Hypothalamus (tissue), 51 donors: ENCODE data around the gene LY6G6C.

Source experiments
- DNase-seq, 51 donors: peaks; one replicate each; lab custom pipeline; 2025; lab: John Stamatoyannopoulos, UW

The LY6G6C gene, protein sequence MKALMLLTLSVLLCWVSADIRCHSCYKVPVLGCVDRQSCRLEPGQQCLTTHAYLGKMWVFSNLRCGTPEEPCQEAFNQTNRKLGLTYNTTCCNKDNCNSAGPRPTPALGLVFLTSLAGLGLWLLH

DNA sequence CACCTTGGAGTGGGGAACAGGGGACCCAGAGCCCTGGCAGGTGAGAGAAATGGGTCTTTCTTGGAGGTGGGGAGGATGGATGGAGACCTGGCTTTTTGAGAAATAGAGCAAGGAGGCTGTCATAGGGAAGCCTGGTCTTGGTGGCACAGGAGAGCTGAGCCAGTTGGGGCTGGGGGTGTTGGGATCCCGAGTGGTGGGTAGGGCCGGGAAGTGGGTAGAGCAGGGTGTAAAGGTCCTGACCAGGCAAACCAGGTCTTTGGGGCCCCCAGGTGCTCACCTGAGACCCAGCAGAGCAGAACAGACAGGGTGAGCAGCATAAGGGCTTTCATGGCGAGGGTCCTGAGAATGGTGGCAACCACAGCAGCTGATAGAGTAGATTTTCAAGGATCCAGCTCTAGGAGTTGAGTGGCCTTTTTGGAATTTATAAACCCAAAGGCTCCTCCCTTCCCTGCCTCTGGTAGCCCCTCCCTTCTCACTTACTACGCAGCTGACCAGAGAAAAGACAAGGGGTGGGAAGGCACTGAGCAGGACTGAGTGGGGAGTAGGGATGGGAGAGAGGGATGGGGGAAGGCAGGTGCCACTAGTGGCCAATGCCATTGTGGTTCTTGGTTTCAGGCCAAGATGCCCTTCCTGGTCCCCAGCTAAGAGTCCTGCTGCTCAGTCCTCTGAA lies at the start of gene LY6G6C:
Gene LY6G6C (minus strand): TSS at position 396 of the 670 bp plus-strand sequence. CDS start 67 bp downstream, at position 329.
- no peak for DNase-seq

DNA sequence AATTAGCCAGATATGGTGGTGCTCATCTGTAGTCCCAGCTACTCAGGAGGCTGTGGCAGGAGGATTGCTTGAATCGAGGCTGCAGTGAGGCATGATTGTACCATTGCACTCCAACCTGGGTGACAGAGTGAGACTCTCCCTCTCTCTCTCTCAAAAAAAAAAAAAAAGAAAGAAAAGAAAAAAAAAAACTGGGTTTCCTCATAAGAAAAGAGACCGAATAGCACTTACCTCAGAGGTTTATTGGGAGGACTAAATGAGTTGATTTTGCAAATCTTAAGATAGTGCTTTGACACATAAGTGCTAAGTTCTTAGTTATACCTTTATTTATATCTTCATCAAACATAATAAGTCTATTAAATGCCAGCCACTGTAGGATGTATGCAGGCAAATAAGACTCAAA lies 49.3 kb upstream of the LY6G6C start:
- no peak for DNase-seq

GRCh38 chr6:31769684-31770371 lies 48.3 kb upstream of the LY6G6C start:
- peak in 6 of 51 donors; percentile 4 to 29 (median 18) for DNase-seq

DNA sequence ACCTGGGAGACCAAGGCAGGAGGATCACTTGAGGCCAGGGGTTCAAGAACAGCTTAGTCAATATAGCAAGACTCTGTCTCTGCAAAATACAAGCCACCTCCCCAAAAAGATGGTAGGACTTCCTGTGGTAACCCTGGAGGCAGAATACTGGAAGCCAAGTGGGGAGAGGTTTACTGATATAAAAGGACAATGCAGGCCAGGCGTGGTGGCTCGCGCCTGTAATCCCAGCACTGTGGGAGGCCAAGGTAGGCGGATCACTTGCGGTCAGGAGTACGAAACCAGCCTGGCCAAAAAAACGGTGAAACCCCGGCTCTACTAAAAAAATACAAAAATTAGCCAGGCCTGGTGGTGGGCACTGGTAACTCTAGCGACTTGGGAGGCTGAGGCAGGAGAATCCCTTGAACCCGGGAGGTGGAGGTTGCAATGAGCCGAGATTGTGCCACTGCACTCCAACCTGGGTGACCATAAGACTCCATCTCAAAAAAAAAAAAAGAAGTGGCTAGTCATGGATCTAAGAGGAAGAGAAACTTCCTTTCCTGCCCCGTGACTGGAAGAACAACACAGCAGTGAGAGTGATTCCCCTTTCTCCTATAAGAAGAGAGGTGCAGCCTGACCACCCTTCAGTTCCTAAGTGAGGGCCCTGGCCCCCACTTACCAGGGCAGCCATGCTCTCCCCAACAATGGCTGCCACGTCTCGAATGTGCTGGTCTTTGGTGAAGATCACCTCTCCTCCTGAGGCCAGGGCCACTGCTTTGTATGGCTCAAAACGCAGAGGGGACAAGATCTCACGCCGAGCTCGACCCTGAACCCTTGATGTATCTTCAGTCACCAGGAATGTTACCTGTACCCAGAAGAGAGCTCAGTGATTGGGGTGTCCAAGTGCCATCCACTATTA lies 47.1 kb upstream of the LY6G6C start:
- DNase-seq = peak in 1 of 51 donors; percentile 8

GRCh38 chr6:31767096-31767645 lies 45.6 kb upstream of the LY6G6C start:
- DNase-seq = no peak

DNA sequence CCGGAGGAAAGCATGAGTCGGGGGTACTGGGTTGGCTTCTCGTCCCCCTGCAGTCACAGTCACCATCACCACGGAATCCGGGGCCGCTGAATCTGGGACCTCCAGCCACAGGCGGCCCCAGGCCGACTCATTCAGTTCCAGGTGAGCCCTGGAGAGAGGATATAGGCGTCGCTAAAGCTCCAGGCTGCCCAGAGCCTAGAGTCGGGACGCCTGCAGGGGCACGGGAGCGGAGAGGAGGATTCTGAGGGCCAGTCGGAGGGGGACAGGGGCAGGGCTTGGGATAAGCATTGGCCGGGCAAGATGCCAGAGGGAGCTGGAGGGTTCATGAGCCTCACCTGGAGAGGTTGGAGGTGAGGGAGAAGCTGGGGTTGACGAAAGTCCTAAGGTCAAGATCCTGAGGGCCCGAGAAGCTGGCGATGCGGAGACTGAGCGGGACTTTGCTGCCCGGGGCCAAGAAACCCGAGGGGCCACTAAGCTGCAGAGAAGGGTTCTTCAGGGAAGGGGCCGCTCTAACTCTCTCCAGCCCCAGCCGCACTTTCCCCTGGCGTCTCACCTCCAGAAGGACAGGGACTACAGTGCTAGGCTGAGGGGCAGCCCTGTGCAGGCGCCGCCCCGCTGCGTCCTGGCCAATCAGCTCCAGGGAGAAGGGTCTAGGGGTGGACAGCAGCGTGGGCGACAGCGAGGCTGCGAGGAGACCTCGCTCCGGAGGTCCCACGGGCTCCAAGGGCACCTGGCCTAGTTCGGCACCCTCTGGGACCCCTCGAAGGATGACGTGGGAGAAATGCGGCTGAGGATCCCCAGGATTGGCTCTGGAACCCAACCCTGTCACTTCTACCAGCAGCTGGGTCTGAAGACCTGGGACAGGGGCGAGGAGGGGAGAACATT lies 44.6 kb upstream of the LY6G6C start:
- peak in 1 of 51 donors; percentile 8 for DNase-seq

DNA sequence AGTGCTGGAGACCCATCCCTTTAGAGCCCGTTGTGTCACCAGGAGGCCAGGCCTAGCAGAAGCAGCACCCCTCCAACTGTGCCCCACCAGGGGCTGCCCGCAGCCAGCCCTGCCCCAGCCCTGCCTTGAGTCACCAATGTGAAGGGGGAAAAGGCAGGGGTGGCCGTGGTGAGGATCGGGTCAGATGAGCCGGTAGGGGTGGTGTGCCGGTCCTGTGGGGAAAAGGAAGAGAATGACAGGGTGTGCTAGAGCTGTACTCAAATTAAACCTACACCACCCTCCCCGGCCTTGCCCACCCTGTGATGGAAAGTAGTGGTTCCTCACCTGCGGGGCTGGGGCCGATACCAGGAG lies 44.0 kb upstream of the LY6G6C start:
- no peak for DNase-seq

- no peak for DNase-seq
Measured at GRCh38 chr6:31764198-31764597, 42.7 kb upstream of the LY6G6C start.

GRCh38 chr6:31763619-31763940 lies 42.0 kb upstream of the LY6G6C start:
- DNase-seq = peak in 10 of 51 donors; percentile 7 to 30 (median 16)

- DNase-seq = no peak
Measured at GRCh38 chr6:31762878-31763618, 41.5 kb upstream of the LY6G6C start.

DNA sequence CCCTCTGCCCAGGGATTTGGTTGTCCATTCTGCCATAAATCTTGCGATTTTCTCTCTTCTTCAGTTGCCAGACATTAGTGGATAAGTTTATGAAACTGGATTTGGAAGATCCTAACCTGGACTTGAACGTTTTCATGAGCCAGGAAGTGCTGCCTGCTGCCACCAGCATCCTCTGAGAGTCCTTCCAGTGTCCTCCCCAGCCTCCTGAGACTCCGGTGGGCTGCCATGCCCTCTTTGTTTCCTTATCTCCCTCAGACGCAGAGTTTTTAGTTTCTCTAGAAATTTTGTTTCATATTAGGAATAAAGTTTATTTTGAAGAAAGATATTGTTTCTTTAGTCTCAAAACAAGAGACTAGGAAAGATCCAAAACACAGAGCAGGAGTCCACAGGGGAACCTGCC lies 40.8 kb upstream of the LY6G6C start, which contains the start of gene SAPCD1:
Gene SAPCD1 (plus strand): TSS at position 301 of the 400 bp plus-strand sequence. CDS start 399 bp downstream, outside the sequence.
- no peak for DNase-seq

GRCh38 chr6:31761343-31761742 lies 39.8 kb upstream of the LY6G6C start:
- no peak for DNase-seq

GRCh38 chr6:31760790-31761189 lies 39.2 kb upstream of the LY6G6C start:
- no peak for DNase-seq

DNA sequence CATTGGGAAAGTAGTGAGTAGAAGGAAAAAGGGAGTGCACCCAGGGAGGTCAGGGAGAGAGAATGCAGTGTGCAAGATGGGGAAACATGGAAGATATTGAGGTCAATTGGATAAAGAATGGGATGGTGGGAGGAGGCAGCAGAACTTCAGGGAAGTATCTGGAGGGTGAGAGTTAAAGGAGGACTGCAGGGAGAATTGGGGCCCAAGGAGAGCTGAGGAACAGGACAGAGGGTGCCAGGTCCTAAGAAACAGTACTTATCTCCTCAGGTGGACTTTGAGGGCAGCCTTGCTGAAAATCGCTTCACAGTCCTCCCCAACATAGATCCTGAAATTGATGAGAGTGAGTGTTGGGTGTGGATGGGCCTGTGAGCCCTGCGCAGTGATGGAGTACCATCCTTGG lies 36.7 kb upstream of the LY6G6C start:
- DNase-seq = no peak

DNA sequence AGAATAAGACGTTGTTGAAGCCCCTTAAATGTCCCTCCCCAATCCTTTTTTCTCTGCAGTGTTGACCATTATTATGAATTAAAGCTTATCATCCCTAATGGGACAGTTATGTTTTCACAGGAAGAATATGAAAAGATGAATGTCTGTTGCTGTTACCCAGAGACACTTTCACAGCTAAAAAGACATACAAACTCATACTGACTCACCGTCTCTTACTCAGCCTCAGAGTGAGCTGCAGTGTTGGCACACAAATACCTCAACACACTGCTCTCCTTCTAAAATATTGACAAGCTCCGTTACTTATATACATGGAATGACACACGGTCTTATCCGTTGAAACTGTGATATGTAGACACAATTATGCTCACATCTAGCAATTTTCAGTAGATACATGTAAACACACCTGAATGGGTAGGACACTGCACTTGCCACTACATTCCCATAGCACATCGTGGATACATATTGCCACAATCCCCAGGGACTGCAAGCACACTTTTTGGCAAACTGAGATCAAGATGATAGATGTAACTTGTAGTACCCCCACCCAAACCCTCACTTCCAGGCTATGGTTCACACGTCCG lies 31.3 kb upstream of the LY6G6C start:
- no peak for DNase-seq

DNA sequence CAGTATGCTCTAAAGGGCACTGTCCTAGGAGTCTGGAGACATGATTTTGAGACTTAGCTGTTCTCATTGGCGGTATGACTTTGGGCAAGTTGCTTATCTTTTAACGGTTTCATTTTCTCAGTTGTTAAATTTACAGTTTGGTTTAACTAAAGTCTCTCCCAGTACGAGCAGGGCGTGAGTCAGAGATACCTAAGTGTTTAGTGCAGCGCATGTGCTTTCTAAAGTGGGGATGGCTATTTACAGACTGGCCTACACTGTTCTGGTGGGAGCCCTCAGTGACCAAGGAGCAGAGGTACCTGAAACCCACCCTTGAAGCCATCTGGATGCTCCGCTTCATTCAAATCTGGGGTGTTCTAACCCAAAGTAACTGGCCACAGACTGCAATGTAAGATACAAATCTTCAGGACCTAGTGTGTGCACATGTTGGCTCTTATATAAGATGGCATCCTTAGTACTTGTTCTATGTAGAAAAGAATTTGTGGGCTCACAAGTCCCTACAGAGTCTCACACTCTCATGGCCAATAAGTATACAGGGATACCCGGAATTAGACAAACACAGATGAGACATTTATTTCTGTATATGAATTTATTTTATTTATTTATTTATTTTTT lies 29.0 kb upstream of the LY6G6C start:
- no peak for DNase-seq

GRCh38 chr6:31749301-31750036 lies 27.9 kb upstream of the LY6G6C start:
- no peak for DNase-seq

DNA sequence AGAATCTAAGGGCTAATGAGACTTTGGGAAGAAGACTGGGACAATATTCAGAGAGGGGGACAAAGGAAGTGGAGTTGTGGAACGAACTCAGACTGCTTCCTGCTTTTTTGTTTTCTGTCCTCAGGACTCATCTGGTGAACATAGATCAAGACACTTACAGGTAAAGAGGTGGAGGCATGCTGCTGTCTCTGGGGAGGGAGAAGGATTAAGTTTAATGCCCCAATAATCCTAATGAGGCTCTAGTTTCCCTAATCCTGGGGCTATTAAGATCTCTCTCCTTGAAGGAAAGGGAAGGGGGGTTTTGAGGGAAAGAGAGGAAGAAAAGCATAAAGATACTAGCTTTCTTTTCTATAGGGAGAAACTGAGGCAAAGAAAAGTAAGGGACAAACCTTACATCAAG lies 22.9 kb upstream of the LY6G6C start:
- no peak for DNase-seq
